Non-pigmented ciliary epithelial cell (primary cell): ENCODE measurements around the gene TBC1D22A.

ENCODE experiments used
- DNase-seq: peaks from one replicate; pipeline ENCODE4 v3.0.0-alpha.2; 2010; ENCODE audit warnings: low read depth

TBC1D22A gene

DNA sequence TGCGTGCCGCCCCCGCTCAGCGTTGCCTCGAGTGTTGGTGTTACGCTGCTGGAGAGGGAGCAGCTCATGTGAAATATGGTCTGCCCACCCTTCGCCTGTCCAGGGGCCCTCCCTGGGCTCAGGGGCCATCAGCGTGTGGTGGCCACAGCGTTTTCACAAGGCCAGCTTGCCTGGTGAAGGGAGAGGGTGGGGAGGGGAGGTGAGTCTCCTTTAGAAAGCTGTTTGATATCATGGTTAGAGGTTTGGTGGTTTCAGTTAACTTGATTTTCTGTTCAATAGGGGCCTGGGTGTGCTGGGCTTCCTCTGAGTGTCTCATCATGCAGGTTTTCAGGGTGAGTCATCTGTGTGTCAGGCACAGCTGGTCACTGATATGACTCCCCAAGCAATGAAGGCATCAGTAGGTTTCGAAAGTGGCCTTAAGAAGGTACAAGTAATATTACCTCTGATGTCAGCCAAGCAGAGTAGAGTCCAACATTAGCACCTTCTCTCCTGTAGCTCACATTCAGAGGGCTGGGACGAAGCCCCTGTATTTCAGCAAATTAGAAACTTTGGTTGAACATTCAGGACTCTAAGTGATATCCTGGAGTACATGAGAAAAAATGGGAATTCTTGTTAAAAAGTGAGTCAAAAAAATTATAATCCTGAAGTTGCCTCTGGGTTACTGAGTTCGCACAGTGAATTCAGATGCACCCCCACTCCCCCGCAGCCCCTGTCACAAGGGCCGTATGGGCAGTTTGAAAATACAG is 172.5 kb downstream of the TBC1D22A start:
- peak; percentile 93 for DNase-seq

DNA sequence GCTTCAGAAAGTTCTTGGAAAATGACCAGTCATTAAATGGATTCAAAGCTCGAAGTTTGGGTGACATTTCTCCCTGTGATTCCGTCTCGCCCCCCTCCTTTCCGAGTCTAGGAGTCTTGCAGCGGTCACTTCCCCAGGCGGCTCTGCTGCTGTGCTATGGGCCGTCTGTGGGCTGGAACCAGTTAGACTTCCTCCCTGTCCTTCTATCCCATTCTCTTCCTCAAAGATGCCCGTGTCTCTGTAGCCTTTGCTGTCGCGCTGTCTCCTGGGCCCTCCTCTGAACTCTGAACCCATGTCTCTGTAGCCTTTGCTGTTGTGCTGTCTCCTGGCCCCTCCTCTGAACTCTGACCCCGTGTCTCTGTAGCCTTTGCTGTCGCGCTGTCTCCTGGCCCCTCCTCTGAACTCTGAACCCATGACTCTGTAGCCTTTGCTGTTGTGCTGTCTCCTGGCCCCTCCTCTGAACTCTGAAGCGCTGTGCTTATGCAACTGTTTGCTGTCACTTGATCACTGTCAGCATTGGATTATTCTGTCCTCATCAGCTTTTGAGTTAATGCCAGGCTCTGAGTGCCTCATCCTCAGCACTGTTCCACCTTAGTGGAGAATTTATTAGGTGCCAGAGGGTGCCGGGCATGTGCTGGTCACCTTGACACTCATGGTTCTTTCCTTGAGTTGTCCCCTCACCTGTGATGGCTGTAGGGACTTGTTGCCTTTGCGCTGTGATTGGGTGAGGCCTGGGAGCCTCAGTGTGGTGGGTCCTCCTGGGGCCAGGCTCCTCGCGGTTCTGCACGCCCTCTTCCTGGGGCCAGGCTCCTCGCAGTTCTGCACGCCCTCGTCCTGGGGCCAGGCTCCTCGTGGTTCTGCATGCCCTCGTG is 173.3 kb downstream of the TBC1D22A start:
- no peak for DNase-seq

GRCh38 chr22:46936378-46936903 is 174.0 kb downstream of the TBC1D22A start:
- no peak for DNase-seq

- no peak for DNase-seq
These were observed 174.7 kb downstream of the TBC1D22A start for GRCh38 chr22:46937185-46937584.

DNA sequence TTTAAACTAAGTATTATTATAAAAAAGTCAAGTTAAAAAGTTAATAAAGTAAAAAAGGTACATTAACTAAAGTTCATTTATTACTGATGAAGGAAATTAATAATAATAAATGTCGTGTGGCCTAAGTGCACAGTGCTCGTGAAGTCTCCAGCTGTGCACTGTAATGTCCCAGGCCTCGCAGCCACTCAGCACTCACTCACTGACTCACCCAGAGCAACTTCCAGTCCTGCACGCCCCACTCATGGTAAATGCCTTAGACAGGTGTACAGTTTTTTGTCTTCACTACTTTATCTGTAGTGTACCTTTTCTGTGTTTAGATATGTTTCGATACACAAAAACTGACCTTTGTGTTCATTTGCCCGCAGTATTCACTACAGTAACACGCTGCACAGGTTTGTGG is 175.5 kb downstream of the TBC1D22A start:
- no peak for DNase-seq

DNA sequence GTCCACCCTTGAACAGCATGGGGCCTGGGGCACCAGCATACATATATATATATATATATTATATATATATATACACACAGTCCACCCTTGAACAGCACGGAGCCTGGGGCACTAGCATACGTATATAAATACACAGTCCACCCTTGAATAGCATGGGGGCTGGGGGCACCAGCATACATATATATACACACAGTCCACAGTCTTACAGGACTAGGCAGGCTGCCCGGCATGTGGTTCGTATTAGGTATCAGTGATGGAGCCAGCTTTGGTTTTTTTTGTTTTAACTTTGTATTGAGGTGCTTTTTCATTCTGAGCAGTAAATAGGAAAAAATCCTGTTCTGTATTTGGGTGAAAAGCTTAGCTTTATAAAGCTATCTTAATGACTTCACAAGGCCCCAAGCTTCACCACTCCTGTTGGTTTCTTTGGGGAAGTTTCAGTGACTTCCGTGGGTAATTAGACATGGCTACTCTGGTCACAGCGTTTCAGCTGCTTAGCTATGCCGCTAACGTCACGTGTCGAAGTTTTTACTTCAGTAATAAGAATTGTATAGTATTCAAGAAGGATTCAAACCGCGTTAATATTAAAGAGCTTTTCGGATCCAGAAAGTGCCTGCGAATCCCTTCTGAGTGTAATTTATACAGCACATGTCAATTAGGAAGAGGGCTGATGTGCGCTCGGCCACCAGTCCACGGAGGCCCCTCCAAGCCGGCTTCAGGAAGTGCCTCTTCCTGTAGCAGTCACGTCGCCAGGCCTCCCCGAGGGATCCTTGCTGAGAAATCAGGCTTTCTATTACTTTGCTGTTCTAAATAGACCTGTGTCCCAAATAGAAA is 179.7 kb downstream of the TBC1D22A start:
- no peak for DNase-seq

- no peak for DNase-seq
These were observed 180.6 kb downstream of the TBC1D22A start for GRCh38 chr22:46942799-46943785.

GRCh38 chr22:46945481-46945880 is 183.0 kb downstream of the TBC1D22A start:
- DNase-seq: no peak

DNA sequence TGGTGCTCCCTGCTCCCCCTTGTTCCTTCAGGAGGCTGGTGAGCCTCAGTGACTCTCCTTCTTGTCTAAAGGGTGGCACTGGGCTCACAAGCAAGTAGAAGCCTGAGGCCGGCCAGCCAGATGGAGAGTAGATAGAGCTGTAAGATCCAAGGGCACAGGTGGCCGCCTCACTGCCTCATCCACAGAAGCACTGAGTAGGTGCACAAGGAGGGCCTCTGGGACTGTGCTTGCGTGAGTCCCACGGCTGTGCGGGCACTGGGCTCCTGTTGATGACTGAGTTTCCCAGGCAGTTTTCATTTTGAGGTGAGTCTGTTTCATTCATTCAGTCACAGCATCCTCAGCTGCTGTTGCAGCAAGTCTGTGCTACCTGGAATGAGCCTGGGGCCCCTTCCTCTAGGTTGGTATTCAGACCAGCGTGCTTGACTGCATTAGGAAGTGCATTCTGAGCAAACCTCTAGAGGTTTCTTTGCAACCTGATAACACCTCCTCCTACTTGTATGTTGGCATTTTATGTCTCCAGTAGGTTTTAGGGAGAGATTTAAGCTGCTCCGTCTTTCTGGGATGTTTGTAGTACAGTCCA is 184.0 kb downstream of the TBC1D22A start:
- DNase-seq: no peak

DNA sequence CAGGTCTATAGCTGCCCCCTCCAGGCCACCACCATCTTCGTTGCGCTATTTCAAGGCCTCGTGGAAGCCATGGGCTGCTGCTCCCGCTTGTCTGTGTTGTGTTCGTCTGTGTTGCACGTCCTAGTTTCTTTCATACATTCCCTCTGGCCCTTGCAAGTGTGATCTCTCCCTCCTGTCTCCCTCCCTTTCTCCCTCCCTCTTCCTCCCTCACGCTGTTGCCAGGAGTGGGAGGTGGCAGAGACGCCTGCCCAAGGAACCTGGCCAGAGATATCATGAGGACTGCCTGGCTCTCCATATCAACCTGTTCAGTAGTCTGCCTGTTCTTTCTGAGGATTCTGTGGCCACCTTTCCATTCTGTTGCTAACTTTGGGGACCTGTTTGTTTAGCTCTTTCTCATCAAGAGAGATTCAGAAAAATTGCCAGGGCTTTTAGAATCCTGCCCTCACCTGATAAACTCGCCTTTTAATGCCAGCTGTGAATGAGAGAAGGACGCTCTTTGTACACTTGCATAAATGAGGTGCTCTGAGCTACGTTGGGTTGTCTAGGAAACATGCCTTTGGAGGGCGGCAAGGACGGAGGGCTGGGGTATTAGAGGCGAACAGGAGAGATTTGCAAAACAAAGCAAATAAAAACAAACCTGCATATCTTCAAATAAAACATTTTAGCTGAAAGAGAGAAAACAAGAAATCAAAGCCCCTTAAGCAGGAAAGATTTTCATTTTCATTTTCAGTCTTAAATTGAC is 185.2 kb downstream of the TBC1D22A start:
- DNase-seq: no peak

- DNase-seq: no peak
These were observed 186.1 kb downstream of the TBC1D22A start for GRCh38 chr22:46948411-46949144.

GRCh38 chr22:46951350-46951749 is 188.9 kb downstream of the TBC1D22A start:
- DNase-seq: no peak

GRCh38 chr22:46951973-46952372 is 189.5 kb downstream of the TBC1D22A start:
- no peak for DNase-seq

DNA sequence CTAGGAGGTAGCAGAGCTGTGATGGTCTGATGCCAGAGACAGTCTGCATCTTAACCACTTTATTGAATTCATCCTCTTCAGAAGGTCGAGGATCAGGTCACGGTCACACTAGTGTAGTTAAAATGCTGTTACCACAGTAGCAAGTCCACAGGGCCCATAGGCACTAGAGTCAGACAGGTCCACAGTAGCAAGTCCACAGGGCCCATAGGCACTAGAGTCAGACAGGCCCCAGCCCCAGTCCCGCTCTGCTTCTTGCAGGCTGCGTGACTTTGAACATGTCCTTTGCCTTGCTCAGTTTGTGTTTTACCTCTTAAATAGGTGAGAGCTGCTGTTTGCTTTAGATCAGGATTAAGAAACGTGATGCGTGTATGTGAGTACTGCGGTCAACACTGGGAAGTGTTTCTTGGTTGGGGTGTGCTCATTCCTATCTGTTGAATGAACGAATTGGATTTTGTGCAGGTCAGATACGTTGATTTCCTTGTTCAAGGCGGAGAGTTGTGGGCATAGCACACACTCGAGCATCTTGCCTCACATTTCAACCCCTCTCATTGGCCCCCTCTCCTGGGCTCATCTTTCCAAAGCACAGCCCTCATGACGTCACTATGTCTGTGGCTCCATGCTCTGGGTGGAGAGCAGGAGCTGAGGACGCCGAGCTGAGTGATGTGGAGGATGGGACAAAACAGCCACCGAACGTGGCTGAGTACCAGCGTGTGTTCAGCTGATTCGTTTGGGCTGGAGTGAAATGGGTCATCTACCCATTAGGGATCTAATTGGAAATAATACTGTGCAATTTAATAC is 191.7 kb downstream of the TBC1D22A start:
- no peak for DNase-seq

DNA sequence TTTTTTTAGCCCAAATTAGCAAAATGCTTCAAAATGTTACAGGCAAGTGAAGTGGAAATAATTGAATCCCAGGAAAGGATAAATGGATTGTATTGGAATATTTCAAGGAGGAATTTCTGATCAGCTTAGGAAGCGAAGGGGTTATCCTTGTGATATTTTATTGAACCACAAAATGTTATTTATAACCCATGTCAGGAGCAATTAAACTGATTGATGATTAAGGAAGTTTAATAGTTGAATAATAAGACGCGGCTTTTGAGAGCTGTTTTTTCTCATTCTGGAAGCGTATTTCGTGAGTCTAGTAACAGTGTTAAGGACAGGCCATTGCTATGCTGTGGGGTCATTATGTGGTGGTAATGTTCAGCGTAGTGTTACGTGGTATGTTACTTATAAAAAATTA is 192.3 kb downstream of the TBC1D22A start:
- no peak for DNase-seq

GRCh38 chr22:46956498-46957215 is 194.2 kb downstream of the TBC1D22A start:
- no peak for DNase-seq

DNA sequence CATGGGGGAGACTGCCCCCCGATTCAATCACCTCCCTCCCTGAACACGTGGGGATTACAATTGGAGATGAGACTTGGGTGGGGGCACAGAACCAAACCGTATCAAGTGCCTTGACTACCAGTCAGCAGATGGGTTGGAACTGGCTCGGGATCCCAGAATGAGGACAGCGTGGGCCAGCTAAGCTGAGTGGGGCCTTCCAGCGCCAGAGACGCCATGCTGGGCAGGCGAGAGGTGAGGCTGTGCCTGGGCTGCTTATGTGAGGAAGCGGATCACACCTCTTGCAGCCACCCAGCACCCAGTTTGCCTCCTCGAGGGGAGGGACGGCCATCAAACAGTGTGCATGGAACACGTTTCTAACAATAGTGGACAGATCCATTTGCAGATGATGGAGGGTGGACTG is 195.1 kb downstream of the TBC1D22A start:
- no peak for DNase-seq

- DNase-seq: no peak
These were observed 195.7 kb downstream of the TBC1D22A start for GRCh38 chr22:46958191-46958590.
